Sigmoid colon (tissue), 7 donors: ENCODE data around the gene TCF20. TPM values are rescaled to one million over a fixed set of nuclear protein-coding genes. Genes with fewer than 3 reads are reported as not detected.

Experiments used
- DNase-seq: peaks from one replicate; pipeline ENCODE4 v3.0.0-alpha.2; 2019
- H3K27ac ChIP-seq, 4 donors: fragments of 200-600 bp; sonication (generic); one replicate each; pipeline ENCODE4 v1.5.1; 2016 to 2019; ENCODE audit warnings: mild to moderate bottlenecking in 1 of 4
- H3K27me3 ChIP-seq, 3 donors: fragments of 200-600 bp; sonication (generic); one replicate each; pipeline ENCODE4 v1.5.1; 2019; ENCODE audit warnings: mild to moderate bottlenecking in 1 of 3
- H3K36me3 ChIP-seq, 4 donors: fragments of 200-600 bp; sonication (generic); one replicate each; pipeline ENCODE4 v1.5.1; 2016 to 2019
- H3K4me1 ChIP-seq, 4 donors: fragments of 200-600 bp; sonication (generic); one replicate each; pipeline ENCODE4 v1.5.1; 2017 to 2019
- H3K4me3 ChIP-seq, 4 donors: fragments of 200-600 bp; sonication (generic); one replicate each; pipeline ENCODE4 v1.5.1; 2017 to 2019; ENCODE audit warnings: mild to moderate bottlenecking in 2 of 4, moderate library complexity in 1 of 4
- H3K9me3 ChIP-seq, 4 donors: fragments of 200-600 bp in 3 of 4; sonication (generic) in 3 of 4; one replicate each; pipeline versions ENCODE4 v1.5.1 to v1.6.1; 2013 to 2019
- CTCF ChIP-seq, 4 experiments: fragments of 450-650 bp in 3 of 4; fragments of 200-600 bp in 1 of 4; IDR thresholded peaks; one replicate each; pipeline ENCODE4 v1.5.1; 2016 to 2019; ENCODE audit warnings: antibody characterized with exemption in 4 of 4, mild to moderate bottlenecking in 3 of 4, moderate library complexity in 2 of 4
- EP300 ChIP-seq, 4 donors: sonication (generic); formaldehyde crosslinking; IDR thresholded peaks; one replicate each; pipeline ENCODE4 v1.6.1; 2017; ENCODE audit warnings: antibody characterized with exemption in 4 of 4
- POLR2A ChIP-seq, 2 donors: fragments of 450-650 bp; IDR thresholded peaks; one replicate each; pipeline ENCODE4 v1.6.1; 2016; ENCODE audit warnings: antibody characterized with exemption in 2 of 2, mild to moderate bottlenecking in 2 of 2, moderate library complexity in 2 of 2
- POLR2AphosphoS5 ChIP-seq, 4 donors: sonication (generic); formaldehyde crosslinking; IDR thresholded peaks; one replicate each; pipeline ENCODE4 v1.6.1; 2017; ENCODE audit warnings: antibody characterized with exemption in 4 of 4
- WGBS, 2 donors: extraction: QIAGEN DNeasy Blood & Tissue Kit; methylation state at CpG; one replicate each; pipeline ENCODE4 v1.1.7; 2013; 5-methylcytosine and 5-hydroxymethylcytosine counted together
- intact Hi-C: fragments of 100-400 bp; cut with DNase I; formaldehyde crosslinking; loops from one replicate; pipeline ENCODE4 v1.15.1; 2023
- polyA plus RNA-seq, 3 donors: library from polyadenylated mRNA; stranded (reverse); fragments of 200-250 nt; gene quantifications; one replicate each; pipeline ENCODE4 v1.2.3, GENCODE V29; 2013
- total RNA-seq, 4 donors: library from RNA; depleted of rRNA; stranded (reverse); fragments of >200 nt; gene quantifications; one replicate each; pipeline ENCODE4 v1.1.0, GENCODE V29; 2016
- donor health status: healthy with polysubstance abuse.
- donor health status: Bipolar disorder and iron deficiency.
- donor health status: healthy.

TCF20 gene
- total and polyA plus RNA-seq, 7 donors: 10.8 to 31.0 (median 22.5) TPM

GRCh38 chr22:42317008-42317407, 46.6 kb upstream of the TCF20 start:
- Histone ChIP-seq H3K27ac (peak overlapping the region in 3 of 4 donors; percentile 68 to 77 (median 75)), H3K4me3 (peak overlapping the region in 1 of 4 donors; percentile 12), H3K27me3 (no peaks in the 10 kb centered on the region), H3K4me1 (peaks cover 0 to 39% (median 35%) of the 10 kb centered on the region in 4 donors), H3K9me3 (no peaks in the 10 kb centered on the region), H3K36me3 (no peaks in the 10 kb centered on the region)
- no peak for TF ChIP-seq EP300 (IDR thresholded peaks at IDR 0.05)
- peak; percentile 24 to 55 (median 40) for TF ChIP-seq POLR2AphosphoS5 (IDR thresholded peaks at IDR 0.05)
- TF ChIP-seq CTCF (IDR thresholded peaks at IDR 0.05): no peak
- peak in 1 of 2 donors; percentile 41 for TF ChIP-seq POLR2A (IDR thresholded peaks at IDR 0.05)
- peak; percentile 87 for DNase-seq
- intact Hi-C loops: loop anchor here (1.0 to 5.0 kb wide), 3 partner anchors 50 to 226 kb away; partner anchors contain the start of gene NDUFA6
- WGBS, 2 donors: 7 to 48% methylated on average over 13 of the region's 13 CpGs

GRCh38 chr22:42315392-42315756, 44.9 kb upstream of the TCF20 start:
- no peak overlapping the region for H3K27ac ChIP-seq
- intact Hi-C loops: loop anchor here (2.0 to 5.0 kb wide), 2 partner anchors 27 to 122 kb away; no protein-coding TSS in a partner anchor
- TF ChIP-seq EP300 (IDR thresholded peaks at IDR 0.05): no peak
- no peak for TF ChIP-seq POLR2A (IDR thresholded peaks at IDR 0.05)
- no peak for TF ChIP-seq CTCF (IDR thresholded peaks at IDR 0.05)
- no peak for TF ChIP-seq POLR2AphosphoS5 (IDR thresholded peaks at IDR 0.05)
- H3K4me3 ChIP-seq: no peak overlapping the region
- no peak for DNase-seq
- H3K4me1 ChIP-seq: peaks cover 0 to 45% (median 35%) of the 10 kb centered on the region in 4 donors
- no peaks in the 10 kb centered on the region for H3K9me3 ChIP-seq
- no peaks in the 10 kb centered on the region for H3K36me3 ChIP-seq
- no peaks in the 10 kb centered on the region for H3K27me3 ChIP-seq

GRCh38 chr22:42314709-42315391, 44.4 kb upstream of the TCF20 start:
- H3K4me1 ChIP-seq: peaks cover 0 to 45% (median 35%) of the 10 kb centered on the region in 4 donors
- no peak overlapping the region for H3K4me3 ChIP-seq
- intact Hi-C loops: loop anchor here (2.0 to 5.0 kb wide), 2 partner anchors 28 to 122 kb away; no protein-coding TSS in a partner anchor
- H3K9me3 ChIP-seq: no peaks in the 10 kb centered on the region
- H3K27ac ChIP-seq: no peak overlapping the region
- 16 to 48% methylated on average over 5 of the region's 5 CpGs for WGBS, 2 donors
- DNase-seq: no peak
- H3K27me3 ChIP-seq: no peaks in the 10 kb centered on the region
- H3K36me3 ChIP-seq: no peaks in the 10 kb centered on the region
- no peak for TF ChIP-seq POLR2AphosphoS5 (IDR thresholded peaks at IDR 0.05)
- TF ChIP-seq EP300 (IDR thresholded peaks at IDR 0.05): no peak
- TF ChIP-seq CTCF (IDR thresholded peaks at IDR 0.05): no peak
- TF ChIP-seq POLR2A (IDR thresholded peaks at IDR 0.05): no peak

GRCh38 chr22:42313804-42314581, 43.5 kb upstream of the TCF20 start:
- peak; percentile 75 for DNase-seq
- Histone ChIP-seq H3K36me3 (no peaks in the 10 kb centered on the region), H3K27ac (no peak overlapping the region), H3K9me3 (no peaks in the 10 kb centered on the region), H3K27me3 (no peaks in the 10 kb centered on the region), H3K4me1 (peaks cover 0 to 45% (median 35%) of the 10 kb centered on the region in 4 donors), H3K4me3 (no peak overlapping the region)
- TF ChIP-seq CTCF (IDR thresholded peaks at IDR 0.05) (peak in 3 of 4 experiments; percentile 15 to 28 (median 21)), POLR2AphosphoS5 (IDR thresholded peaks at IDR 0.05) (peak in 1 of 4 donors; percentile 12), POLR2A (IDR thresholded peaks at IDR 0.05) (no peak), EP300 (IDR thresholded peaks at IDR 0.05) (no peak)
- intact Hi-C loops: loop anchor here (2.0 kb wide), 1 partner anchor 29 kb away; no protein-coding TSS in a partner anchor
- 10 to 49% methylated on average over 33 of the region's 33 CpGs for WGBS, 2 donors
